Stomach (tissue), 4 donors: ENCODE measurements around the gene IQCC.

Experiments used
- CTCF ChIP-seq, 7 experiments: fragments of 450-650 bp in 4 of 7; fragments of 200-600 bp in 3 of 7; sonication (generic) in 3 of 7; IDR thresholded peaks; one replicate each; pipeline ENCODE4 v1.5.1; 2016 to 2019; ENCODE audit warnings: antibody characterized with exemption in 7 of 7, control low read depth in 2 of 7, mild to moderate bottlenecking in 1 of 7
- EP300 ChIP-seq: sonication (generic); formaldehyde crosslinking; IDR thresholded peaks from one replicate; pipeline ENCODE4 v1.6.1; 2017; ENCODE audit warnings: antibody characterized with exemption
- POLR2A ChIP-seq, 4 donors: fragments of 450-650 bp; IDR thresholded peaks; one replicate each; pipeline ENCODE4 v1.6.1; 2016; ENCODE audit warnings: antibody characterized with exemption in 4 of 4, control low read depth in 2 of 4, mild to moderate bottlenecking in 1 of 4, moderate library complexity in 1 of 4
- POLR2AphosphoS5 ChIP-seq, 3 donors: sonication (generic); formaldehyde crosslinking; IDR thresholded peaks; one replicate each; pipeline ENCODE4 v1.6.1; 2016; ENCODE audit warnings: antibody characterized with exemption in 3 of 3

GRCh38 chr1:32199043-32199716 is 6.3 kb upstream of the IQCC start:
- no peak for TF ChIP-seq EP300
- no peak for TF ChIP-seq CTCF (IDR thresholded peaks at IDR 0.05)
- TF ChIP-seq POLR2A (IDR thresholded peaks at IDR 0.05): no peak
- TF ChIP-seq POLR2AphosphoS5 (IDR thresholded peaks at IDR 0.05): no peak
